RWPE2 (cell line): ENCODE results near the gene CFAP74.

ENCODE experiments used
- ATAC-seq: fragments of 200-7000 bp; cut with Tn5 transposase; 3 replicates; pipeline ENCODE4 v1.9.1; 2021; ENCODE audit warnings: low read depth
- DNase-seq: peaks from one replicate; pipeline ENCODE4 v3.0.0-alpha.2; 2020; ENCODE audit warnings: low spot score
- H3K27ac ChIP-seq: fragments of 450-650 bp; 2 replicates; pipeline ENCODE4 v1.5.1; 2017; ENCODE audit warnings: mild to moderate bottlenecking; ENCODE audit not compliant: poor library complexity, severe bottlenecking
- H3K27me3 ChIP-seq: fragments of 250-450 bp; sonication (Bioruptor Pico); 2 replicates; pipeline ENCODE4 v1.5.1; 2021; ENCODE audit warnings: mild to moderate bottlenecking, moderate library complexity; ENCODE audit not compliant: insufficient read depth, poor library complexity, severe bottlenecking
- H3K36me3 ChIP-seq: fragments of 250-450 bp; sonication (Bioruptor Pico); 2 replicates; pipeline ENCODE4 v1.5.1; 2020; ENCODE audit warnings: low read depth, mild to moderate bottlenecking, moderate library complexity
- H3K4me1 ChIP-seq: fragments of 250-450 bp; sonication (Bioruptor Pico); 2 replicates; pipeline ENCODE4 v1.5.1; 2021; ENCODE audit warnings: mild to moderate bottlenecking, moderate library complexity; ENCODE audit not compliant: insufficient read depth, poor library complexity, severe bottlenecking
- H3K4me3 ChIP-seq: fragments of 250-450 bp; sonication (Bioruptor Pico); 2 replicates; pipeline ENCODE4 v1.5.1; 2021; ENCODE audit warnings: mild to moderate bottlenecking, moderate library complexity; ENCODE audit not compliant: severe bottlenecking
- H3K9me3 ChIP-seq: fragments of 250-450 bp; sonication (Bioruptor Pico); 2 replicates; pipeline ENCODE4 v1.5.1; 2021; ENCODE audit warnings: mild to moderate bottlenecking, moderate library complexity; ENCODE audit not compliant: severe bottlenecking
- TF ChIP-seq, protein P1 (sequence below): fragments of 450-650 bp; IDR thresholded peaks from one replicate; pipeline ENCODE4 v1.5.1; 2017; ENCODE audit warnings: mild to moderate bottlenecking, moderate library complexity; ENCODE audit not compliant: poor library complexity, severe bottlenecking

Gene CFAP74

DNA sequence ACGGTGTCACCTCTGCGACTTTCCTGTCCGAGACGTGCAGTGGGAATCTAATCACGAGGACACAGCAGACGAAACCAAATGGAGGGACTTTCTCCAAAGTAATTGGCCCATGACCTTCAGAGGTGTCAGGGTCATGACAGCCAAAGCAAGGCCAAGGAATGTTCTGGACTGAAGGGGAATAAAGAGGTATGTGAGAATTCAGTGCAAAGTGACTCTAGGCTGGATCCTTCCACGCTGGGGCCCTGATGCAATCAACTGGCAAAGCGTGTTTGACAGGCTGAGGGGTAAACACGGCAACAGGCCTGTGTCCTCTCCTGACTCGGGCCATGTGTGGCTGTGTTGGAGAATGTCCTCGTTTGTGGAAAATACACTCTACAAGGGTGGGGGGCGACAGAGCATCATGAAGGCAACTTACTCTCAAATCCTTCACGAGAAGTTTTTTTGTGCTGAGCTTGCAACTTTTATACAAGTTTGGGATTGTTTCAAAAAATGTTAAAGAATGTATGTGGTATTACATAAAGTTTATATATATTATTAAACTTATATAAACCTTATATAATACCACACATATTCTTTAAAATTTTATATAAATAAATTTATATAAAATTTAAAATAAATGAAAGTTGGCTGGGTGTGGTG is 1.7 kb downstream of the CFAP74 start:
- Histone ChIP-seq H3K9me3 (no peaks in the 10 kb centered on the region), H3K4me1 (peaks cover 5% of the 10 kb centered on the region), H3K27me3 (peaks cover 6% of the 10 kb centered on the region), H3K4me3 (no peak overlapping the region), H3K36me3 (no peaks in the 10 kb centered on the region), H3K27ac (no peak overlapping the region)
- TF ChIP-seq, protein P1, sequence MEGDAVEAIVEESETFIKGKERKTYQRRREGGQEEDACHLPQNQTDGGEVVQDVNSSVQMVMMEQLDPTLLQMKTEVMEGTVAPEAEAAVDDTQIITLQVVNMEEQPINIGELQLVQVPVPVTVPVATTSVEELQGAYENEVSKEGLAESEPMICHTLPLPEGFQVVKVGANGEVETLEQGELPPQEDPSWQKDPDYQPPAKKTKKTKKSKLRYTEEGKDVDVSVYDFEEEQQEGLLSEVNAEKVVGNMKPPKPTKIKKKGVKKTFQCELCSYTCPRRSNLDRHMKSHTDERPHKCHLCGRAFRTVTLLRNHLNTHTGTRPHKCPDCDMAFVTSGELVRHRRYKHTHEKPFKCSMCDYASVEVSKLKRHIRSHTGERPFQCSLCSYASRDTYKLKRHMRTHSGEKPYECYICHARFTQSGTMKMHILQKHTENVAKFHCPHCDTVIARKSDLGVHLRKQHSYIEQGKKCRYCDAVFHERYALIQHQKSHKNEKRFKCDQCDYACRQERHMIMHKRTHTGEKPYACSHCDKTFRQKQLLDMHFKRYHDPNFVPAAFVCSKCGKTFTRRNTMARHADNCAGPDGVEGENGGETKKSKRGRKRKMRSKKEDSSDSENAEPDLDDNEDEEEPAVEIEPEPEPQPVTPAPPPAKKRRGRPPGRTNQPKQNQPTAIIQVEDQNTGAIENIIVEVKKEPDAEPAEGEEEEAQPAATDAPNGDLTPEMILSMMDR: no peak
- DNase-seq (no peak), ATAC-seq (no peak)

DNA sequence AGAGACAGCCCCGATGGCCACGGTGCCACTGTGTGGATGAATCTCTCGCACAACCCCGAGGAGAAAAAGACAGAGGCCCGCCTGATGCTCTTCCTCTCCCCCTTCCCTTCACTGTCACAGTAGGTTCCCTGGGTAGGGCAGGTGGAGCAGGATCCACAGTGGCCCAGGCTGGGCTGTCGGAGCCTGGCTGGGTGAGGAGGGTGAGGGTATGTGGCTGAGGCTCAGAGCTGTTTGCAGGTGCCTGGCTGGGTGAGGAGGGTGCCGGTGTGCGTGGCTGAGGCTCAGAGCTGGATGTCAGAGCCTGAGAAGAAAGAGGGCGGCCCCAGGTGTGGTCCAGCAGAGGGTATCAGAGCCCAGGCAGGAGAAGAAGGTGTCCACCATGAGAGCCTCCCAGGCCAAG is 2.7 kb downstream of the CFAP74 start:
- DNase-seq: no peak
- Histone ChIP-seq H3K27ac (no peak overlapping the region), H3K4me1 (peaks cover 5% of the 10 kb centered on the region), H3K9me3 (no peaks in the 10 kb centered on the region), H3K36me3 (no peaks in the 10 kb centered on the region), H3K4me3 (no peak overlapping the region), H3K27me3 (peaks cover 6% of the 10 kb centered on the region)
- ATAC-seq: no peak
- TF ChIP-seq, protein P1: no peak

DNA sequence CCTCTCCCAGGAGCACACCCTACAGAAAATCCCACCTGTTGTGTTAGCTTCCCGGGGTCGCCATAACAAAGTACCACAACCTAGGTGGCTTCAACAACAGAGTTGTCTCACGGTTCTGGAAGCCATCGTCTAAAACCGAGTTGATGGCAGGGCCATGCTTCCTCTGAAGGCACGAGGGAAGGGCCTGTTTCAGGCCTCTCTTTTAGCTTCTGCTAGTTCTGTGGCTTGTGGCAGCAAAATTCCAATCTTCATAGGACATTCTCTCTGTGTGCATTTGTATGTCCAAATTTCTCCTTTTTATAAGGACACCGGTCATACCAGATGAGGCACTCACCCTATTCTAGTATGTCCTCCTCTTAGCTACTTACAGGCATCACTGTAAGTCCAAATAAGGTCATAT is 3.2 kb downstream of the CFAP74 start:
- Histone ChIP-seq H3K27me3 (peaks cover 6% of the 10 kb centered on the region), H3K9me3 (no peaks in the 10 kb centered on the region), H3K27ac (no peak overlapping the region), H3K4me3 (no peak overlapping the region), H3K36me3 (no peaks in the 10 kb centered on the region), H3K4me1 (peaks cover 5% of the 10 kb centered on the region)
- no peak for DNase-seq
- no peak for ATAC-seq
- TF ChIP-seq, protein P1: no peak

- H3K9me3 ChIP-seq: no peaks in the 10 kb centered on the region
- TF ChIP-seq, protein P1: no peak
- H3K27ac ChIP-seq: no peak overlapping the region
Observed at GRCh38 chr1:1997576-1997975, 6.0 kb downstream of the CFAP74 start.

DNA sequence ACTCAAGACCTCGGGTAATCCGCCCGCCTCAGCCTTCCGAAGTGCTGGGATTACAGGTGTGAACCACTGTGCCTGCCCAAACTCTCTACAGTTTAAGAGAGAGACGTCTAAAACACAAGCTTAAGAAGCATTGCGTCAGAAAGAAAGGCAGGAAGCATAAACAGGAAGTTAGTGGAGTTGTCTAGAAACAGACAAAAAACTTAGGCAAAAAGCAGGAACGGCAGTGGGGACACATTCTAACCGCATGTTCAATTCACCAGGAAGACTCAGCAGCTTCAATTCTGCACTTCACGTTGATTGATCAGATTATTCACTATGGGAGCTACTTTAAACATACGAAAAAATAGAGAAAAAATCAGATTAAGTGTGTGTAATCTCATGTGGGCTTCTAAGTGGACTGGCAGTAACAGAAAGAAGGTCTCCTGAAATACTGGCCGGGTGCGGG is 7.4 kb downstream of the CFAP74 start:
- no peak for ATAC-seq
- TF ChIP-seq, protein P1: no peak
- Histone ChIP-seq H3K4me1 (no peaks in the 10 kb centered on the region), H3K4me3 (no peak overlapping the region), H3K27me3 (no peaks in the 10 kb centered on the region), H3K27ac (no peak overlapping the region), H3K9me3 (no peaks in the 10 kb centered on the region), H3K36me3 (no peaks in the 10 kb centered on the region)
- DNase-seq: no peak

More at GRCh38 chr1:1997576-1997975, 6.0 kb downstream of the CFAP74 start:
- Histone ChIP-seq H3K4me3 (no peak overlapping the region), H3K27me3 (no peaks in the 10 kb centered on the region), H3K4me1 (peaks cover 5% of the 10 kb centered on the region), H3K36me3 (no peaks in the 10 kb centered on the region)
- no peak for ATAC-seq
- DNase-seq: no peak
